GM18951 (cell line): ENCODE results near the gene NFIA.
"Not testable (repeated sequence)": the region's sequence is repeated elsewhere in the genome, so short reads cannot be mapped to it uniquely, and the experiment has no call there.

Experiments used
- POLR2A ChIP-seq: IDR thresholded peaks from 4 replicates; pipeline ENCODE4 v1.6.1; 2011; ENCODE audit warnings: mild to moderate bottlenecking; ENCODE audit not compliant: insufficient read length, insufficient read depth; ENCODE audit errors: extremely low read depth
- in situ Hi-C: fragments of 300-500 bp; cut with MboI; formaldehyde crosslinking; loops from one replicate; pipeline ENCODE4 v1.12.0; 2022; ENCODE audit warnings: low sequenced_read_pairs, mixed read lengths, inconsistent platforms; ENCODE audit not compliant: unreplicated experiment

NFIA gene

GRCh38 chr1:61270107-61270506, 187.7 kb downstream of the NFIA start:
- in situ Hi-C loops: no loop called here
- no peak for TF ChIP-seq POLR2A

GRCh38 chr1:61270761-61271411, 188.5 kb downstream of the NFIA start:
- TF ChIP-seq POLR2A: no peak
- in situ Hi-C loops: no loop called here

GRCh38 chr1:61271412-61271789, 189.0 kb downstream of the NFIA start:
- TF ChIP-seq POLR2A: no peak
- in situ Hi-C loops: no loop called here

- no peak for TF ChIP-seq POLR2A
These were observed 190.9 kb downstream of the NFIA start for GRCh38 chr1:61273167-61273705.

GRCh38 chr1:61273861-61274260, 191.5 kb downstream of the NFIA start:
- no peak for TF ChIP-seq POLR2A
- in situ Hi-C loops: no loop called here

More at GRCh38 chr1:61273167-61273705, 190.9 kb downstream of the NFIA start:
- in situ Hi-C loops: no loop called here

GRCh38 chr1:61274939-61275338, 192.6 kb downstream of the NFIA start:
- TF ChIP-seq POLR2A: no peak
- in situ Hi-C loops: no loop called here

GRCh38 chr1:61276246-61276645, 193.9 kb downstream of the NFIA start:
- no peak for TF ChIP-seq POLR2A

GRCh38 chr1:61277121-61277690, 194.8 kb downstream of the NFIA start:
- no peak for TF ChIP-seq POLR2A
- in situ Hi-C loops: no loop called here

More at GRCh38 chr1:61276246-61276645, 193.9 kb downstream of the NFIA start:
- in situ Hi-C loops: no loop called here

GRCh38 chr1:61278503-61278902, 196.1 kb downstream of the NFIA start:
- in situ Hi-C loops: not testable (repeated sequence)

GRCh38 chr1:61278966-61279365, 196.6 kb downstream of the NFIA start:
- in situ Hi-C loops: no loop called here

GRCh38 chr1:61279570-61279969, 197.2 kb downstream of the NFIA start:
- in situ Hi-C loops: no loop called here
- no peak for TF ChIP-seq POLR2A

More at GRCh38 chr1:61278966-61279365, 196.6 kb downstream of the NFIA start:
- no peak for TF ChIP-seq POLR2A

- in situ Hi-C loops: no loop called here
- TF ChIP-seq POLR2A: no peak
These were observed 198.1 kb downstream of the NFIA start for GRCh38 chr1:61280452-61280851.

GRCh38 chr1:61282387-61282786, 200.0 kb downstream of the NFIA start:
- no peak for TF ChIP-seq POLR2A
- in situ Hi-C loops: no loop called here

- no peak for TF ChIP-seq POLR2A
- in situ Hi-C loops: no loop called here
These were observed 202.0 kb downstream of the NFIA start for GRCh38 chr1:61284248-61284854.
